ENCODE measurements around the gene ADORA1. TPM values are rescaled to one million over a fixed set of nuclear protein-coding genes. Genes with fewer than 3 reads are reported as not detected.

The ADORA1 gene
- total and polyA plus RNA-seq, 2 donors (not counting 1 experiment from before 2014, with no cell fraction given) = not detected

DNA sequence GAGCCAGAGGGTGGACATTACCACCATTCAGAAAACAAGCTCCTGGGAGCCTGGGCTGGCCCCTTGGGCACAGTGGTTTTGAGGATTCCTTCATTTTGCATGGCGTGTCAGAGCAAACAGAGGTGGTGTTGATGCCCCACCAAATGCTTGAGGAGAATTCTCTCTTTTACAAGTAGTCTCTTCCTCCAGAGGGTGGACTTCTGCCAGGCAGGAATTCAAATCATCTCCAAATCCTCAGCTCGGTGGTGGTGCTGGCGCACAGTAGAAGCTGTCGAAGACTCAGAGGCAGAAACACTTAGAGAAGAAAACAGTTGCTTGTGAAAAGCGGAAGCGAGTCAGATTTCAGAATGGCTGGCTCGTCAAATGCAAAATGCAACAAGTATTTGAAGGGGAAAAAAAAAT lies 62.4 kb downstream of the ADORA1 start:
- CTCF ChIA-PET = no interaction called here
- H4K20me1 ChIP-seq (ENCODE audit: control insufficient read depth, insufficient read depth, low read length, poor library complexity, severe bottlenecking) = no peaks in the 10 kb centered on the region
- Mint-ChIP-seq H3K27ac (no peak overlapping the region), H3K27me3 (peaks cover 25% of the 10 kb centered on the region), H3K4me3 (no peak overlapping the region), H3K4me1 (no peaks in the 10 kb centered on the region), H3K9me3 (ENCODE audit: insufficient read depth) (no peaks in the 10 kb centered on the region)
- H3K9me3 ChIP-seq (ENCODE audit: control extremely low read depth in 1 of 3, control insufficient read depth in 2 of 3, insufficient read depth in 1 of 3, low read length in 2 of 3) = peaks cover 0 to 4% (median 0%) of the 10 kb centered on the region in 3 donors
- no peak overlapping the region for H3K9ac ChIP-seq (ENCODE audit: low read length)
- 92% methylated on average over 6 of the region's 7 CpGs for WGBS (ENCODE audit: insufficient coverage)
- no peak overlapping the region for H3K4me2 ChIP-seq (replicated peaks; ENCODE audit: low read depth, low read length, poor library complexity, severe bottlenecking)
- H3K36me3 ChIP-seq (replicated peaks in 1 of 2; ENCODE audit: control extremely low read depth in 1 of 2, control insufficient read depth in 1 of 2, extremely low read depth in 1 of 2, insufficient read depth in 2 of 2, low read length in 1 of 2) = no peaks in the 10 kb centered on the region
- no peaks in the 10 kb centered on the region for H3K79me2 ChIP-seq (ENCODE audit: control insufficient read depth, insufficient read depth, low read length)
- H3K4me3 ChIP-seq (ENCODE audit: control extremely low read depth in 1 of 5, extremely low read depth in 1 of 5, insufficient read depth in 1 of 5, low read depth in 2 of 5, low read length in 4 of 5) = no peak overlapping the region
- H3K27ac ChIP-seq (ENCODE audit: low read length in 2 of 2) = no peak overlapping the region
- intact Hi-C loops (cut with micrococcal nuclease) = no loop called here
- no peak for TF ChIP-seq CTCF (IDR thresholded peaks at IDR 0.05)
- TF ChIP-seq EZH2 (IDR thresholded peaks at IDR 0.05; ENCODE audit: borderline replicate concordance, insufficient read depth, low read depth, low read length, poor library complexity, severe bottlenecking) = no peak
- ATAC-seq (ENCODE audit: low read depth) (no peak), DNase-seq (no peak)
- H3K4me1 ChIP-seq (ENCODE audit: control insufficient read depth in 2 of 2, insufficient read depth in 2 of 2, low read length in 2 of 2) = no peaks in the 10 kb centered on the region
- POLR2A ChIA-PET = no interaction called here
- peaks cover 0 to 4% (median 0%) of the 10 kb centered on the region in 4 experiments for H3K27me3 ChIP-seq (replicated peaks in 1 of 4; ENCODE audit: control extremely low read depth in 1 of 4, control insufficient read depth in 3 of 4, insufficient read depth in 4 of 4, low read length in 3 of 4)
- no peak overlapping the region for H2AFZ ChIP-seq (ENCODE audit: insufficient read depth, low read depth, low read length, poor library complexity, severe bottlenecking)

- Histone ChIP-seq H3K4me2 (replicated peaks; ENCODE audit: low read depth, low read length, poor library complexity, severe bottlenecking) (no peak overlapping the region), H4K20me1 (ENCODE audit: control insufficient read depth, insufficient read depth, low read length, poor library complexity, severe bottlenecking) (no peaks in the 10 kb centered on the region), H3K36me3 (replicated peaks in 1 of 2; ENCODE audit: control extremely low read depth in 1 of 2, control insufficient read depth in 1 of 2, extremely low read depth in 1 of 2, insufficient read depth in 2 of 2, low read length in 1 of 2) (no peaks in the 10 kb centered on the region), H3K4me1 (ENCODE audit: control insufficient read depth in 2 of 2, insufficient read depth in 2 of 2, low read length in 2 of 2) (no peaks in the 10 kb centered on the region), H3K4me3 (ENCODE audit: control extremely low read depth in 1 of 5, extremely low read depth in 1 of 5, insufficient read depth in 1 of 5, low read depth in 2 of 5, low read length in 4 of 5) (no peak overlapping the region), H3K79me2 (ENCODE audit: control insufficient read depth, insufficient read depth, low read length) (no peaks in the 10 kb centered on the region), H3K9me3 (ENCODE audit: control extremely low read depth in 1 of 3, control insufficient read depth in 2 of 3, insufficient read depth in 1 of 3, low read length in 2 of 3) (peaks cover 0 to 4% (median 0%) of the 10 kb centered on the region in 3 donors), H3K9ac (ENCODE audit: low read length) (no peak overlapping the region), H2AFZ (ENCODE audit: insufficient read depth, low read depth, low read length, poor library complexity, severe bottlenecking) (no peak overlapping the region), H3K27ac (ENCODE audit: low read length in 2 of 2) (no peak overlapping the region), H3K27me3 (replicated peaks in 1 of 4; ENCODE audit: control extremely low read depth in 1 of 4, control insufficient read depth in 3 of 4, insufficient read depth in 4 of 4, low read length in 3 of 4) (peaks cover 0 to 4% (median 0%) of the 10 kb centered on the region in 4 experiments)
- no peaks in the 10 kb centered on the region for H3K9me3 Mint-ChIP-seq (ENCODE audit: insufficient read depth)
- ATAC-seq (ENCODE audit: low read depth) (no peak), DNase-seq (no peak)
- intact Hi-C loops (cut with micrococcal nuclease) = no loop called here
- H3K27me3 Mint-ChIP-seq = peaks cover 23% of the 10 kb centered on the region
- CTCF ChIA-PET = no interaction called here
- H3K4me3 Mint-ChIP-seq = no peak overlapping the region
- TF ChIP-seq EZH2 (IDR thresholded peaks at IDR 0.05; ENCODE audit: borderline replicate concordance, insufficient read depth, low read depth, low read length, poor library complexity, severe bottlenecking) (no peak), CTCF (IDR thresholded peaks at IDR 0.05) (no peak)
- H3K27ac Mint-ChIP-seq = no peak overlapping the region
- no peaks in the 10 kb centered on the region for H3K4me1 Mint-ChIP-seq
- 88% methylated on average over 1 of the region's 2 CpGs for WGBS (ENCODE audit: insufficient coverage)
- POLR2A ChIA-PET = no interaction called here
These were observed 63.4 kb downstream of the ADORA1 start for GRCh38 chr1:203190949-203191348.

Measured in B cell (primary cell).